Measurements from ENCODE around the gene TMEM236.
A peak's percentile ranks its signal among the peaks of the same experiment; 100 is the strongest.

The TMEM236 gene

GRCh38 chr10:17833656-17834055 is 81.7 kb downstream of the TMEM236 start:
- no peak overlapping the region for H3K9ac ChIP-seq (ENCODE audit: low read length in 5 of 5)
- H3K36me3 ChIP-seq (ENCODE audit: control insufficient read depth in 5 of 5, insufficient read depth in 5 of 5, low read length in 5 of 5): peaks cover 0 to 4% (median 0%) of the 10 kb centered on the region in 5 donors
- peaks cover 0 to 8% (median 3%) of the 10 kb centered on the region in 5 donors for H3K27me3 ChIP-seq (ENCODE audit: control insufficient read depth in 5 of 5, insufficient read depth in 4 of 5, low read length in 5 of 5)
- no peaks in the 10 kb centered on the region for H3K9me3 ChIP-seq (ENCODE audit: control insufficient read depth in 5 of 5, low read length in 5 of 5)
- no peak overlapping the region for H3K4me3 ChIP-seq (ENCODE audit: low read depth in 1 of 5, low read length in 5 of 5)
- no peak overlapping the region for H3K27ac ChIP-seq (ENCODE audit: low read depth, low read length)
- peaks cover 0 to 28% (median 16%) of the 10 kb centered on the region in 5 donors for H3K4me1 ChIP-seq (ENCODE audit: control insufficient read depth in 5 of 5, insufficient read depth in 5 of 5, low read length in 5 of 5)

- Histone ChIP-seq H3K9ac (ENCODE audit: low read length in 5 of 5) (no peak overlapping the region), H3K27ac (ENCODE audit: low read depth, low read length) (no peak overlapping the region), H3K36me3 (ENCODE audit: control insufficient read depth in 5 of 5, insufficient read depth in 5 of 5, low read length in 5 of 5) (peaks cover 0 to 4% (median 0%) of the 10 kb centered on the region in 5 donors), H3K4me1 (ENCODE audit: control insufficient read depth in 5 of 5, insufficient read depth in 5 of 5, low read length in 5 of 5) (peaks cover 0 to 28% (median 16%) of the 10 kb centered on the region in 5 donors), H3K27me3 (ENCODE audit: control insufficient read depth in 5 of 5, insufficient read depth in 4 of 5, low read length in 5 of 5) (peaks cover 0 to 8% (median 3%) of the 10 kb centered on the region in 5 donors), H3K4me3 (ENCODE audit: low read depth in 1 of 5, low read length in 5 of 5) (no peak overlapping the region), H3K9me3 (ENCODE audit: control insufficient read depth in 5 of 5, low read length in 5 of 5) (no peaks in the 10 kb centered on the region)
Observed at GRCh38 chr10:17835688-17836087, 83.7 kb downstream of the TMEM236 start.

- Histone ChIP-seq H3K27me3 (ENCODE audit: control insufficient read depth in 5 of 5, insufficient read depth in 4 of 5, low read length in 5 of 5) (peaks cover 0 to 8% (median 3%) of the 10 kb centered on the region in 5 donors), H3K4me3 (ENCODE audit: low read depth in 1 of 5, low read length in 5 of 5) (peak overlapping the region; percentile 22 to 57 (median 27)), H3K27ac (ENCODE audit: low read depth, low read length) (no peak overlapping the region), H3K4me1 (ENCODE audit: control insufficient read depth in 5 of 5, insufficient read depth in 5 of 5, low read length in 5 of 5) (peaks cover 0 to 28% (median 16%) of the 10 kb centered on the region in 5 donors), H3K9ac (ENCODE audit: low read length in 5 of 5) (peak overlapping the region in 1 of 5 donors; percentile 41), H3K9me3 (ENCODE audit: control insufficient read depth in 5 of 5, low read length in 5 of 5) (no peaks in the 10 kb centered on the region), H3K36me3 (ENCODE audit: control insufficient read depth in 5 of 5, insufficient read depth in 5 of 5, low read length in 5 of 5) (peaks cover 0 to 4% (median 0%) of the 10 kb centered on the region in 5 donors)
Observed at GRCh38 chr10:17836942-17837341, 84.9 kb downstream of the TMEM236 start.

GRCh38 chr10:17838080-17838648 is 86.2 kb downstream of the TMEM236 start:
- Histone ChIP-seq H3K4me3 (ENCODE audit: low read depth in 1 of 5, low read length in 5 of 5) (no peak overlapping the region), H3K27ac (ENCODE audit: low read depth, low read length) (no peak overlapping the region), H3K9me3 (ENCODE audit: control insufficient read depth in 5 of 5, low read length in 5 of 5) (no peaks in the 10 kb centered on the region), H3K36me3 (ENCODE audit: control insufficient read depth in 5 of 5, insufficient read depth in 5 of 5, low read length in 5 of 5) (peaks cover 0 to 4% (median 0%) of the 10 kb centered on the region in 5 donors), H3K4me1 (ENCODE audit: control insufficient read depth in 5 of 5, insufficient read depth in 5 of 5, low read length in 5 of 5) (peaks cover 0 to 28% (median 16%) of the 10 kb centered on the region in 5 donors), H3K9ac (ENCODE audit: low read length in 5 of 5) (no peak overlapping the region), H3K27me3 (ENCODE audit: control insufficient read depth in 5 of 5, insufficient read depth in 4 of 5, low read length in 5 of 5) (peaks cover 0 to 8% (median 3%) of the 10 kb centered on the region in 5 donors)

- H3K36me3 ChIP-seq (ENCODE audit: control insufficient read depth in 5 of 5, insufficient read depth in 5 of 5, low read length in 5 of 5): no peaks in the 10 kb centered on the region
- no peak overlapping the region for H3K4me3 ChIP-seq (ENCODE audit: low read depth in 1 of 5, low read length in 5 of 5)
- H3K27ac ChIP-seq (ENCODE audit: low read depth, low read length): no peak overlapping the region
- H3K9me3 ChIP-seq (ENCODE audit: control insufficient read depth in 5 of 5, low read length in 5 of 5): no peaks in the 10 kb centered on the region
- peaks cover 0 to 3% (median under 1%) of the 10 kb centered on the region in 5 donors for H3K27me3 ChIP-seq (ENCODE audit: control insufficient read depth in 5 of 5, insufficient read depth in 4 of 5, low read length in 5 of 5)
- H3K9ac ChIP-seq (ENCODE audit: low read length in 5 of 5): no peak overlapping the region
- peaks cover 0 to 21% (median 12%) of the 10 kb centered on the region in 5 donors for H3K4me1 ChIP-seq (ENCODE audit: control insufficient read depth in 5 of 5, insufficient read depth in 5 of 5, low read length in 5 of 5)
Observed at GRCh38 chr10:17841050-17841449, 89.0 kb downstream of the TMEM236 start.

- no peak overlapping the region for H3K27ac ChIP-seq (ENCODE audit: low read depth, low read length)
Observed at GRCh38 chr10:17842641-17843040, 90.6 kb downstream of the TMEM236 start.

GRCh38 chr10:17847585-17848296 is 95.7 kb downstream of the TMEM236 start:
- no peak overlapping the region for H3K9ac ChIP-seq (ENCODE audit: low read length in 5 of 5)
- peaks cover 0 to 3% (median 0%) of the 10 kb centered on the region in 5 donors for H3K36me3 ChIP-seq (ENCODE audit: control insufficient read depth in 5 of 5, insufficient read depth in 5 of 5, low read length in 5 of 5)
- H3K9me3 ChIP-seq (ENCODE audit: control insufficient read depth in 5 of 5, low read length in 5 of 5): no peaks in the 10 kb centered on the region
- H3K4me3 ChIP-seq (ENCODE audit: low read depth in 1 of 5, low read length in 5 of 5): no peak overlapping the region
- no peak overlapping the region for H3K27ac ChIP-seq (ENCODE audit: low read depth, low read length)
- H3K27me3 ChIP-seq (ENCODE audit: control insufficient read depth in 5 of 5, insufficient read depth in 4 of 5, low read length in 5 of 5): no peaks in the 10 kb centered on the region
- H3K4me1 ChIP-seq (ENCODE audit: control insufficient read depth in 5 of 5, insufficient read depth in 5 of 5, low read length in 5 of 5): peaks cover 0 to 11% (median 7%) of the 10 kb centered on the region in 5 donors

More at GRCh38 chr10:17842641-17843040, 90.6 kb downstream of the TMEM236 start:
- H3K36me3 ChIP-seq (ENCODE audit: control insufficient read depth in 5 of 5, insufficient read depth in 5 of 5, low read length in 5 of 5): peaks cover 0 to 3% (median 0%) of the 10 kb centered on the region in 5 donors
- H3K27me3 ChIP-seq (ENCODE audit: control insufficient read depth in 5 of 5, insufficient read depth in 4 of 5, low read length in 5 of 5): peaks cover 0 to 3% (median 0%) of the 10 kb centered on the region in 5 donors
- H3K9ac ChIP-seq (ENCODE audit: low read length in 5 of 5): no peak overlapping the region
- no peak overlapping the region for H3K4me3 ChIP-seq (ENCODE audit: low read depth in 1 of 5, low read length in 5 of 5)
- peaks cover 0 to 10% (median 0%) of the 10 kb centered on the region in 5 donors for H3K4me1 ChIP-seq (ENCODE audit: control insufficient read depth in 5 of 5, insufficient read depth in 5 of 5, low read length in 5 of 5)
- no peaks in the 10 kb centered on the region for H3K9me3 ChIP-seq (ENCODE audit: control insufficient read depth in 5 of 5, low read length in 5 of 5)

GRCh38 chr10:17848646-17849045 is 96.6 kb downstream of the TMEM236 start:
- Histone ChIP-seq H3K4me1 (ENCODE audit: control insufficient read depth in 5 of 5, insufficient read depth in 5 of 5, low read length in 5 of 5) (peaks cover 0 to 11% (median 7%) of the 10 kb centered on the region in 5 donors), H3K27me3 (ENCODE audit: control insufficient read depth in 5 of 5, insufficient read depth in 4 of 5, low read length in 5 of 5) (no peaks in the 10 kb centered on the region), H3K4me3 (ENCODE audit: low read depth in 1 of 5, low read length in 5 of 5) (no peak overlapping the region), H3K36me3 (ENCODE audit: control insufficient read depth in 5 of 5, insufficient read depth in 5 of 5, low read length in 5 of 5) (peaks cover 0 to 3% (median 0%) of the 10 kb centered on the region in 5 donors), H3K9me3 (ENCODE audit: control insufficient read depth in 5 of 5, low read length in 5 of 5) (no peaks in the 10 kb centered on the region), H3K9ac (ENCODE audit: low read length in 5 of 5) (no peak overlapping the region), H3K27ac (ENCODE audit: low read depth, low read length) (no peak overlapping the region)

Data from subcutaneous abdominal adipose tissue (tissue), 5 donors.